GM12878 (cell line): Measurements from ENCODE around the gene ANO3. TPM values are rescaled to one million over a fixed set of nuclear protein-coding genes. Genes with fewer than 3 reads are reported as not detected.

Source experiments
- CBX3 ChIP-seq: fragments of 200-600 bp; sonication (generic); IDR thresholded peaks from 2 replicates; pipeline ENCODE4 v1.6.1; 2016; ENCODE audit warnings: low read depth, borderline replicate concordance
- CREB1 ChIP-seq: IDR thresholded peaks from 2 replicates; pipeline ENCODE4 v1.6.1; 2012; ENCODE audit warnings: low read depth, mild to moderate bottlenecking, inconsistent platforms
- EP300 ChIP-seq, 2 experiments: fragments of 150-350 bp in 1 of 2; IDR thresholded peaks; 2 replicates each; pipeline ENCODE4 v1.6.1; 2011 to 2012; ENCODE audit warnings: low read depth in 2 of 2, low read length in 2 of 2, borderline replicate concordance in 1 of 2, improper control_type of control experiment in 1 of 2, inconsistent platforms in 1 of 2; ENCODE audit not compliant: control insufficient read depth in 1 of 2
- NR2F1 ChIP-seq: fragments of 450-650 bp; conservative IDR thresholded peaks from 2 replicates; pipeline ENCODE4 v1.6.1; 2017; ENCODE audit warnings: mild to moderate bottlenecking
- POLR2AphosphoS5 ChIP-seq: IDR thresholded peaks from 2 replicates; pipeline ENCODE4 v1.6.1; 2011; ENCODE audit warnings: mild to moderate bottlenecking, low read length, inconsistent platforms
- RAD51 ChIP-seq: fragments of 450-650 bp; IDR thresholded peaks from 2 replicates; pipeline ENCODE4 v1.6.1; 2016; ENCODE audit warnings: moderate library complexity, mild to moderate bottlenecking, inconsistent platforms
- TBL1XR1 ChIP-seq: IDR thresholded peaks from 2 replicates; pipeline ENCODE4 v1.6.1; 2012; ENCODE audit warnings: low read depth, low read length, improper control_type of control experiment
- ZBTB4 ChIP-seq: fragments of 450-650 bp; formaldehyde crosslinking; IDR thresholded peaks from 2 replicates; pipeline ENCODE4 v1.4.0; 2022; ENCODE audit warnings: mild to moderate bottlenecking, moderate library complexity
- polyA plus RNA-seq, 11 experiments: library from polyadenylated mRNA; depleted of rRNA in 4 of 11; unstranded in 6 of 11; stranded (reverse) in 5 of 11; fragments of >200 nt; fragmentation: Nextera tagmentation in 4 of 11; fragmentation: Illumina TruSeq in 1 of 11; extraction: Ambion mirVana in 4 of 11; extraction: Trizol in 1 of 11; gene quantifications; 1 replicate in 1 of 11; 2 replicates in 10 of 11; pipeline versions ENCODE4 v1.2.1 to v1.2.3, GENCODE V29; 2011 to 2016; ENCODE audit warnings: inconsistent platforms in 2 of 11, missing spikeins in 2 of 11, low read depth in 1 of 11
- total RNA-seq, 4 experiments: library from RNA; depleted of rRNA in 3 of 4; stranded (reverse); fragments of >200 nt in 3 of 4; fragmentation: Illumina TruSeq in 1 of 4; extraction: Trizol in 1 of 4; gene quantifications; 2 replicates each; pipeline versions ENCODE4 v1.2.1 to v1.2.3, GENCODE V29; 2013 to 2021
- TF ChIP-seq, protein P1 (sequence below): fragments of 150-350 bp; IDR thresholded peaks from 2 replicates; pipeline ENCODE4 v1.6.1; 2016; ENCODE audit warnings: low read depth, low read length

The ANO3 gene
- total and polyA plus RNA-seq, 10 of the 15 experiments (the other 5 are each of a cell fraction or from before 2014, with no cell fraction given) = 0.13 to 5.9 (median 0.44) TPM

DNA sequence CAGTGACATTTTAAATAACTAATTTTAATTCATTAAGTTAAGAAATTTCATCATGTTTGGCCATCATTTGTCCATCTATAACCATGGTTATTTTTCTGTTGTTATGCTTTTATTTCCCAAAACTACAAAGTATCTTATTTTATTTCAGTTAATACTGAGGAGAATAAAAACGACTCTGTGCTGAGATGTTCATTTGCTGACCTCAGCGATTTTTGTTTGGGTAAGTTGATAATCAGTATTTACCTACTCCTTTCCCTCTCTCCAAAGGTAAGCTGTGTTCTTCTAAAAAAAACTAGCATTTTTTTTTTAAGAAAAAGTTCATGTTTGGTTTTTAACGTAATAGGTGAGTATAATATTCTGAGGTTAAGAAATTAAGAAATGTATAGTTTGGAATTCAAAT is 111.7 kb downstream of the ANO3 start (continued):
- TF ChIP-seq, protein P1, sequence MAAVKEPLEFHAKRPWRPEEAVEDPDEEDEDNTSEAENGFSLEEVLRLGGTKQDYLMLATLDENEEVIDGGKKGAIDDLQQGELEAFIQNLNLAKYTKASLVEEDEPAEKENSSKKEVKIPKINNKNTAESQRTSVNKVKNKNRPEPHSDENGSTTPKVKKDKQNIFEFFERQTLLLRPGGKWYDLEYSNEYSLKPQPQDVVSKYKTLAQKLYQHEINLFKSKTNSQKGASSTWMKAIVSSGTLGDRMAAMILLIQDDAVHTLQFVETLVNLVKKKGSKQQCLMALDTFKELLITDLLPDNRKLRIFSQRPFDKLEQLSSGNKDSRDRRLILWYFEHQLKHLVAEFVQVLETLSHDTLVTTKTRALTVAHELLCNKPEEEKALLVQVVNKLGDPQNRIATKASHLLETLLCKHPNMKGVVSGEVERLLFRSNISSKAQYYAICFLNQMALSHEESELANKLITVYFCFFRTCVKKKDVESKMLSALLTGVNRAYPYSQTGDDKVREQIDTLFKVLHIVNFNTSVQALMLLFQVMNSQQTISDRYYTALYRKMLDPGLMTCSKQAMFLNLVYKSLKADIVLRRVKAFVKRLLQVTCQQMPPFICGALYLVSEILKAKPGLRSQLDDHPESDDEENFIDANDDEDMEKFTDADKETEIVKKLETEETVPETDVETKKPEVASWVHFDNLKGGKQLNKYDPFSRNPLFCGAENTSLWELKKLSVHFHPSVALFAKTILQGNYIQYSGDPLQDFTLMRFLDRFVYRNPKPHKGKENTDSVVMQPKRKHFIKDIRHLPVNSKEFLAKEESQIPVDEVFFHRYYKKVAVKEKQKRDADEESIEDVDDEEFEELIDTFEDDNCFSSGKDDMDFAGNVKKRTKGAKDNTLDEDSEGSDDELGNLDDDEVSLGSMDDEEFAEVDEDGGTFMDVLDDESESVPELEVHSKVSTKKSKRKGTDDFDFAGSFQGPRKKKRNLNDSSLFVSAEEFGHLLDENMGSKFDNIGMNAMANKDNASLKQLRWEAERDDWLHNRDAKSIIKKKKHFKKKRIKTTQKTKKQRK = no peak
- no peak for TF ChIP-seq NR2F1
- TF ChIP-seq POLR2AphosphoS5 = no peak
- TF ChIP-seq RAD51 = no peak
- TF ChIP-seq TBL1XR1 = no peak
- TF ChIP-seq CBX3 = no peak
- no peak for TF ChIP-seq ZBTB4 (CRISPR knock-in tag)
- TF ChIP-seq CREB1 = no peak
- no peak for TF ChIP-seq EP300 (IDR thresholded peaks at IDR 0.05; ENCODE audit: borderline replicate concordance in 1 of 2, control insufficient read depth in 1 of 2, low read depth in 2 of 2, low read length in 2 of 2)
